Measurements from ENCODE around the gene ISL2.

The ISL2 gene

GRCh38 chr15:76333309-76333708 is 3.3 kb upstream of the ISL2 start:
- in situ Hi-C loops (cut with HindIII; ENCODE audit: low pct_unique_long_range_greater_than_20kb, low sequenced_read_pairs) = no loop called here
- no peak for DNase-seq (ENCODE audit: low read depth in 1 of 2, low spot score in 1 of 2)
- TF ChIP-seq JUND (IDR thresholded peaks at IDR 0.05; ENCODE audit: low read depth) = no peak

GRCh38 chr15:76333720-76334437 is 2.7 kb upstream of the ISL2 start:
- DNase-seq (ENCODE audit: low read depth in 1 of 2, low spot score in 1 of 2) = peak; percentile 65 to 66
- TF ChIP-seq JUND (IDR thresholded peaks at IDR 0.05; ENCODE audit: low read depth) = no peak
- in situ Hi-C loops (cut with HindIII; ENCODE audit: low pct_unique_long_range_greater_than_20kb, low sequenced_read_pairs) = no loop called here

DNA sequence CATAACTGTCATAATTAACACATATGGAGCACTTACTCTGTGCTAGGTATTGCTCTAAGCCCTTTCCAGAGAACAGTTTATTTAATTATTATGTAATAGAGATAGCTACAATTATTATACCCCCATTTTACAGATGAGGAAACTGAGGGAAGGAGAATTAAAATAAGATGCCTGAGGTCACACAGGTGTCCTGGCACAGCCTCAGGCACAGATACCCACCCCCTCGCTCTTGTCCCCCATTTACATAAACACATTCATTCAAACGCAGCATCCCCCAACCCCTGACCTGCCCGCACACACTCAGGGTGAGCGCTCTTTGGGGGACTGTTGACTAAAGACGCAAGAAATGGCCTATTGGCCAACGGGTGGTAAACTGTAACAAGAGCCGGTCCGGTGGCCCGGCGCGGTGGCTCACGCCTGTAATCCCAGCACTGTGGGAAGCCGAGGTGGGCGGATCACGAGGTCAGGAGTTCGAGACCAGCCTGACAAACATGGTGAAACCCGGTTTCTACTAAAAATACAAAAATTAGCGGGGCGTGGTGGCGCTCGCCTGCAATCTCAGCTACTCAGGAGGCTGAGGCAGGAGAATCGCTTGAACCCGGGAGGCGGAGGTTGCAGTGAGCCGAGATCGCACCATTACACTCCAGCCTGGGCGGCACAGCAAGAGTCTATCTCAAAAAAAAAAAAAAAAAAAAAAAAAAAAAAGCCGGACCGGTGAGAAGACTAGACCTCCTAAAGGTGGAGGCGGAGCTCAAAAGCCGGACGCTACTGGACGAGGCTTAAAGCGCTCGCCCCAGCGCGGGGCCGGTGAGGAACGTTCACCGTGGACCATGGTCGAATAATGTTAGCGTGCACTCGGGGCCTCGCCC is 1.9 kb upstream of the ISL2 start:
- TF ChIP-seq JUND (IDR thresholded peaks at IDR 0.05; ENCODE audit: low read depth) = no peak
- in situ Hi-C loops (cut with HindIII; ENCODE audit: low pct_unique_long_range_greater_than_20kb, low sequenced_read_pairs) = no loop called here
- no peak for DNase-seq (ENCODE audit: low read depth in 1 of 2, low spot score in 1 of 2)

GRCh38 chr15:76335307-76336253 is 993 bp upstream of the ISL2 start:
- DNase-seq (ENCODE audit: low read depth in 1 of 2, low spot score in 1 of 2) = no peak
- no peak for TF ChIP-seq JUND (IDR thresholded peaks at IDR 0.05; ENCODE audit: low read depth)
- in situ Hi-C loops (cut with HindIII; ENCODE audit: low pct_unique_long_range_greater_than_20kb, low sequenced_read_pairs) = no loop called here

DNA sequence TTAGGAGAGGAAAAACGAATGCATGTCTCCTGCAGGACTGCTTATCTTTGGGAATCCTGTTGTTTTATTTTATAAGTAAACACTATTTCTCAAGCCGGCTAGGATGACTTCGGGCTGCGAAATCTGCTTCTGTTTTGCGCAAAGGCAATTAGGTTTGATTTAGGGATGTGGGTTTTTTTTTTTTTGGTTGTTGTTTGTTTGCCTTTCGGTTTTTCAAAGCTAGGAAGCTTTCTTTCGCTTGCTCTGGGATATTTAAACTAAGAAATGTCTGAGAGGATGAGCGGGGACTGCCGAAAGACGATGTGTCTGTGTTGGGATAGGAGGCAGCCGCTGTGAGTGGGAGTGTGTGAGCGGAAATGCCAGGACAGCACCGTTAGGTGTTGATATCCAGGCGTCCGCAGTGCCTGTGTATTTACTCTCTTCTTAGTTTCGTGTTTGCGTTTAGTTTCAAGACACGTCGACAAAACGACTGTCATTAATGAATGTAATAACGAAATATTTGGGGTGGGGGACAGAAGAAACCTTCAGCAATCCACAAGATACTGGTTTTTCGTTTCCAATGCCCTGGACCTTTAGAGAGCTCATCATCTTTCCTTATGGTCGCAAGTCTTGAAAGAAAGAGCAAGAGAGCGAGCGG is 604 bp downstream of the ISL2 start:
- TF ChIP-seq JUND (IDR thresholded peaks at IDR 0.05; ENCODE audit: low read depth) = no peak
- DNase-seq (ENCODE audit: low read depth in 1 of 2, low spot score in 1 of 2) = peak in 1 of 2 experiments; percentile 72
- in situ Hi-C loops (cut with HindIII; ENCODE audit: low pct_unique_long_range_greater_than_20kb, low sequenced_read_pairs) = no loop called here

DNA sequence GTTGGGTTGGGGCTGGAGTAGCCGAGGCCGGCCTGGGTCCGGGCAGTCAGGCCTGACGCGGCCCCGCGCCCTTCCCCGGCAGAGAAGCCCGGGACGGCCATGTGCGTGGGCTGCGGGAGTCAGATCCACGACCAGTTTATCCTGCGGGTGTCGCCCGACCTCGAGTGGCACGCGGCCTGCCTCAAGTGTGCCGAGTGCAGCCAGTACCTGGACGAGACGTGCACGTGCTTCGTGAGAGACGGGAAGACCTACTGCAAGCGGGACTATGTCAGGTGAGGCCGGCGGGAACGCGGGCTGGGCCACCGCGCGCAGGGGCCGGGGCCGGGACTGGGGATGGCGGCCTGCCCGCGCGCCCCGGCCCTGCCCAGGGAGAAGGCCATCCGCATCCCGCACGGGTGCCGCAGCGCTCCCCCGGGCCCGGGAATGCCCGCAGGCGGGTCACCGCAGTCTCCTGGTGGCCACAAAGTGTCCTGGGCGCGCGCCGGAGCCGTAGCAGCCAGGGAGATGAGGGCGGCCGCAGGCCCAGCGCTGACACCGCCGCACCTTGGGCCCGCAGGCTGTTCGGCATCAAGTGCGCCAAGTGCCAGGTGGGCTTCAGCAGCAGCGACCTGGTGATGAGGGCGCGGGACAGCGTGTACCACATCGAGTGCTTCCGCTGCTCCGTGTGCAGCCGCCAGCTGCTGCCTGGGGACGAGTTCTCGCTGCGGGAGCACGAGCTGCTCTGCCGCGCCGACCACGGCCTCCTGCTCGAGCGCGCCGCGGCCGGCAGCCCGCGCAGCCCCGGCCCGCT is 1.3 kb downstream of the ISL2 start:
- no peak for TF ChIP-seq JUND (IDR thresholded peaks at IDR 0.05; ENCODE audit: low read depth)

GRCh38 chr15:76338486-76339304 is 2.1 kb downstream of the ISL2 start:
- in situ Hi-C loops (cut with HindIII; ENCODE audit: low pct_unique_long_range_greater_than_20kb, low sequenced_read_pairs) = no loop called here
- no peak for TF ChIP-seq JUND (IDR thresholded peaks at IDR 0.05; ENCODE audit: low read depth)
- DNase-seq (ENCODE audit: low read depth in 1 of 2, low spot score in 1 of 2) = no peak

More for the DNA sequence above, 1.3 kb downstream of the ISL2 start:
- in situ Hi-C loops (cut with HindIII; ENCODE audit: low pct_unique_long_range_greater_than_20kb, low sequenced_read_pairs) = no loop called here
- no peak for DNase-seq (ENCODE audit: low read depth in 1 of 2, low spot score in 1 of 2)

- TF ChIP-seq JUND (IDR thresholded peaks at IDR 0.05; ENCODE audit: low read depth) = no peak
- peak in 1 of 2 experiments; percentile 70 for DNase-seq (ENCODE audit: low read depth in 1 of 2, low spot score in 1 of 2)
- in situ Hi-C loops (cut with HindIII; ENCODE audit: low pct_unique_long_range_greater_than_20kb, low sequenced_read_pairs) = no loop called here
These were observed 3.0 kb downstream of the ISL2 start for GRCh38 chr15:76339305-76340197.

- peak; percentile 42 to 78 for DNase-seq (ENCODE audit: low read depth in 1 of 2, low spot score in 1 of 2)
- in situ Hi-C loops (cut with HindIII; ENCODE audit: low pct_unique_long_range_greater_than_20kb, low sequenced_read_pairs) = no loop called here
- TF ChIP-seq JUND (IDR thresholded peaks at IDR 0.05; ENCODE audit: low read depth) = no peak
These were observed 3.7 kb downstream of the ISL2 start for GRCh38 chr15:76340198-76340802.
